Tongue (tissue), 2 donors: ENCODE results near the gene UBAC1. TPM values are rescaled to one million over a fixed set of nuclear protein-coding genes. Genes with fewer than 3 reads are reported as not detected.

Experiments
- DNase-seq: peaks from one replicate; pipeline ENCODE4 v3.0.0-alpha.2; 2015
- total RNA-seq: library from RNA; depleted of rRNA; stranded (reverse); fragments of >200 nt; gene quantifications from one replicate; pipeline ENCODE4 v1.2.3, GENCODE V29; 2014

Gene UBAC1
- total RNA-seq, result 111 TPM

GRCh38 chr9:135961277-135961715 lies at the start of gene UBAC1:
Gene UBAC1, minus strand, starts transcription at chr9:135961373. Its CDS starts 211 bp downstream, at chr9:135961162.
- peak; percentile 98 for DNase-seq

DNA sequence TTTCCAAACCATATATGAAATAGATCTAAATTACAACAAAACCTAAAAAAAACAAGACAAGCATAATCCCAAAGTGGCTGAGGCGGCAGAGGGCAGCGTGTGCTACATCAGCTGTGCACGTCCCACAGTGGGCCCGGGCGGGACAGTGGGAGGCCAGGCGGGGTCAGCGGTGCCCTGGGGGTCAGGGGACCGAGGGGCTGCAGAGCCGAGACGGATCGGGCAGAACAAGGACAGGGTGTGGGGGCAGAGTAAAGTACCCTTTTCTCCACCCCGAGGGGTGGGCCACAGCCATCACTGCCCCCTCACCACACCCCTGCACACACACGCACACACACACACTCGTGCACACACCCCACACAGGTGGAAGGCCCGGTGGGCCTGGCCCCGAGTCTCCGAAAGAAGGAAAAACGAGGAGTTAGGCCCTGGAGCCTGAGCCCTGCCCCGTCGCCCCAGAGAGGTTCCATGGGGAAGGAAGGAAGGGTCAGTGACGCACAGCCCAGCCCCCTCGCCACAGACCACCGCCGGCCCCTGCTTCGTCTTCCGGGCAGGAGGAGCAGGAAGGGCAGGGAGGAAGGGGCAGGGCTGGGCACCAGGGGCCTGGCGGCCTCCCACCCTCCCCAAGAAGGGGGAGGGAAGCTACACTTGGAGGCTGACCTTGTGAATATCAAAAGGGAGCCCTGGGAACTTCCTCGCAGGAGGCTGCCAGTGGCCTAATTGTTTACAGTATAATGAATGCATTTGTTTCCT lies 49.6 kb upstream of the UBAC1 start:
- DNase-seq, result no peak

- DNase-seq, result no peak
These were observed 49.0 kb upstream of the UBAC1 start for GRCh38 chr9:136010176-136010575.

DNA sequence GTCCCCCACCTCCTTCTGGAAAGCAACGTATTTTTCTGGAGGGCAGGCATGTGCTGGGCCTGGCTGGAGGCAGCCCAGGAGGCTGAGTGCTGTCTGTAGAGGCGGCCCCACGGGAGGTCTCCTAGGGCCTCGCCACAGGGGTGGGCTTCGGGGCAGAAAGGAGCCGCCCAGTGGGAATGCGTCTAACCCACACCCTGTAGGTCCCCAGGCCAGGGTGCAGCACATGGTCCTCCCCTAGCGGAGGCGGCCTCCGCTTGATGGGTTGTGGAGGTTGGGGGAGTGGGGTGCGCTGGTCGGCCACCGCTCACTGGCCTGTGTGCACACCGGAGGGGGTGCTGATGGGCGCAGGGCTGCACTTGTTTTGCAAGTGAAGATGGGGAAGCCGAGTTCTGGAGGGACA lies 48.3 kb upstream of the UBAC1 start:
- no peak for DNase-seq

DNA sequence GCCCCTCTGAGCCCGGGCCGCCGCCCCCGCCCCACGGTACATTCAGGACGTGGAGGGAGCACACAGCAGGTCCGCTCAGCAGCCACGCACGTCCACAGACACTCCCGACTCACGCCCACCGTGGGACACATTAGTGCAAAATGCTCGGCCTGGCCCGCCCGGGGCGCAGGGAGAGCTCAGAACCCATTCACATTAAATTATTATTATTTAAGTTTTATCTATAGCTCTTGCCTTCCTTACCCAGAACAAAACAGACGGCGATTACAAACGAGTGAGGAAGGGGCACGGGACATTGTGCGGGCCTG lies 47.5 kb upstream of the UBAC1 start:
- no peak for DNase-seq

DNA sequence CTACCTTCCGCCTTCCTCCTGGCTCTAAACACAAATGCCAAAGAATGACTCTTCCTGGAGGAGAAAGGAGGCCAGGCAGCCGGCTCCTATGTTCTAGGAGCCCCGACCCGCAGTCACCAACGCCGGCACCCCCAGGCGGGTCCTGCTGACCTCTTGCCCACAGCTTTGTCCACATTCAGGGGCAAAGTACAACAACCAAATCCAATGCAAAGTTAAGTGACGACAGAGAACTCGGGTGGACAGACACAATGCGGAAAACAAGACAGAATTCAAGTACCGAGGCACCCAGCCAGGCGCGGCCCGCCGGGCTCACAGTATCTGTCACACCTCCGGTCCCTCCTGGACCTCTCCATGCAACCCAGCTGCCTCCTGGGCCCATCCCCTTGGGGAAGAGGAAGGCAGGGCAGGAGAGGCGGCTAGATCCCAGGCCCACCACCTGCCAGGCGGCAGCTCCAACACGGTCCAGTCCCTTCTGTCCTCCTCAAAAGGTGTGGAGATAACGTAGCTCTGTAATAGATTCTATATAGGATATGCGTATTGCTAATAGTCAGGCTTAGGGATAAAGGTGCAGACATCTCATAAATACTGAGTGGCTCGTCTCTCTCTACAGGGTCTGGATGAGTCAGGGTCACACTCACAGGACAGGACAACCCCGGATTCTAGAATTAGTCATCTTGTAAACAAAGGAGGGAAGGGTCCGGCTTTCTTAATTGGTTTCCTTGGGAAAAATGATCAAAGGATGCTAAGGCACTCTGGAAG lies 46.9 kb upstream of the UBAC1 start:
- no peak for DNase-seq

GRCh38 chr9:136007276-136007933 lies 46.2 kb upstream of the UBAC1 start:
- DNase-seq, result no peak

GRCh38 chr9:136006169-136006568 lies 45.0 kb upstream of the UBAC1 start:
- no peak for DNase-seq

DNA sequence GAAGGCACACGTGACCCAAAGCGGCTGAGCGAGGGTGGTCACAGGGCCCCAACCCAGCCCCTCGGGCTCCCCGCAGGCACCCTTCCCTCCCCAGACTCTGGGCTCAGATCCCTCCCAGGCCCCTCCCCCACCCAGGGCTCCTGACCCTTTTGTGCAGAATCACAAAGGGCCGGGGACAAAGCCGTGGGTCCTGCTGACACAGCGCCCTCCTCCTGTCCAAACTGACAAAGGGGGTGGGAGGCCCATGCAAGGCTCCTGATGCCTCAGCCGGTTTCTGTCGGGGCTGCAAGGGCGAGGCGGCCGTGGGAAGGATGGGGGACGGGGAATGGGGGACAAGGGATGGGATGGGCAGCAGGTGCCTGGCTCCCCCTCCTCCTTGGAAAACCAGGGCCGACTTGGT lies 43.5 kb upstream of the UBAC1 start:
- DNase-seq, result no peak

DNA sequence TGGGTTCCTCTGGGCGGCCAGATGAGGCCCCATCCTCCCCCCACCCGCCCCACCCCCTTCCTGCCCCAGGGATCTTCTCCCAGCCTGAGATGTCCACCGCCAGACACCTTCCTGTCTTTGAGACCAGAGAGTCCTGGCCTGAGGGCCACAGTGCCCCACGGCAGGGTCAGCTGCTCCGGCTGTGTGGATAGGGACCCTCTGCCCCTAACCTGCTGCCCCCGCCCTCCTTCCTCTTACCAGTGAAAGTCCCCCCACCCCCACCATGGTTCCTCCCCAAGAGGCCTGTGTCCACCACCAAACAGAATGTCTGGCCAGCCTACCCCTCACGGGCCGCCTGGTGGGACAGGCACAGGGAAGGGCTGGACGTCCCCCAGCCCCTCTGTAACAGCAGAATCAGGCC lies 43.0 kb upstream of the UBAC1 start:
- DNase-seq, result no peak

GRCh38 chr9:136003411-136004218 lies 42.4 kb upstream of the UBAC1 start:
- DNase-seq, result peak; percentile 56

GRCh38 chr9:136002881-136003280 lies 41.7 kb upstream of the UBAC1 start:
- peak; percentile 80 for DNase-seq

DNA sequence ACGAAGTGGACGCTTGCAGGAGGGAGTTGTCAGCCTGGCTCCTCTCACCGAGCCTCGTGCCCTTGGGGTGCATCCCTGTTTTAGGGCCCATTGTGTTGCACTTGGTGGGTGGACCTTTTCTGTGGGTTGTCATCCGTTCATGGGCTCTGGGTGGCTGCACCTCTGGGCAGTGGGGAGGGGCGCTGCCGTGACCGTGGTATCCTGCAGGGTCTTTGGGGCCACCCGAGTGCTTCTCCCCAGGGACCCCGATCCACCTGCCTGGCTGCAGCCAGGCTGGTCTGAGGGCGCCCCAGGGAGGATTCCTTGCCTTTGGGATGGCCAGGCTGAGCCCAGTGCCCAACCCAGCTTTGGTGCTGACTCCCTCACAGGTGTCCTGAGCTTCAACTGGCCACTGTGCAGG lies 41.0 kb upstream of the UBAC1 start:
- DNase-seq, result no peak

GRCh38 chr9:136001231-136001630 lies 40.1 kb upstream of the UBAC1 start:
- DNase-seq, result peak; percentile 68

DNA sequence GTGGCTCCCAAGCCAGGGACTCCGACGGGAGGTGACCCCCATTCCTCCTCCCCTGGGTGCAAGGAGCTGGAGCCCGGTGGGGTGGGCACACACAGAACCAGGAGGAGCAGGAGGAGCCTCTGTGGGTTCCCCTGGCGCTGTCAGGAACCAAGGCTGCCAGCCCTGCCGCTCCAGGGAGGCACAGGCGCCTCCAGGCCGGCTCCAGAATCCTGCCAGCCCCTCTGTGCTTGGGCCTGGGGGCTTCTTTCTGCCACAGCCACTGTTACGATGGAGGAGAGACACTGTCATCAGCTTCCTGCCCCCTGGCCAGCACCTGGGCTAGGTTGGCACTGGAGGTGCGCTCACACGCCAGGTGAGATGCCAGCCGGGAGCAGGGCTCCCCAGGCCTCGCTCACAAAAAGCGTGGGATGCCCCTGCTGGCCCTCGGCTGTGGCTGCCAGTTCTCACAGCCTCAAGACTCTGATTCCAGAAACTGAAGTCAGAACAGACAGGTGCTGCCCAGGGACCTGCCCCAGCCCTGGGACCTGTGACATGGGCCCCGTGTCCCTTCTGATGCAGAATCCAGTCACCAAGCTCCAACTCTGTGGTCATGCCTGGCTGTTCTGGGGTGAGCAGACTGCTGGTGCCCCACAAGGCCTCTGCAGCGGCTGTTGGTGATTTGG lies 37.4 kb upstream of the UBAC1 start:
- no peak for DNase-seq

GRCh38 chr9:135998016-135998380 lies 36.8 kb upstream of the UBAC1 start:
- no peak for DNase-seq

DNA sequence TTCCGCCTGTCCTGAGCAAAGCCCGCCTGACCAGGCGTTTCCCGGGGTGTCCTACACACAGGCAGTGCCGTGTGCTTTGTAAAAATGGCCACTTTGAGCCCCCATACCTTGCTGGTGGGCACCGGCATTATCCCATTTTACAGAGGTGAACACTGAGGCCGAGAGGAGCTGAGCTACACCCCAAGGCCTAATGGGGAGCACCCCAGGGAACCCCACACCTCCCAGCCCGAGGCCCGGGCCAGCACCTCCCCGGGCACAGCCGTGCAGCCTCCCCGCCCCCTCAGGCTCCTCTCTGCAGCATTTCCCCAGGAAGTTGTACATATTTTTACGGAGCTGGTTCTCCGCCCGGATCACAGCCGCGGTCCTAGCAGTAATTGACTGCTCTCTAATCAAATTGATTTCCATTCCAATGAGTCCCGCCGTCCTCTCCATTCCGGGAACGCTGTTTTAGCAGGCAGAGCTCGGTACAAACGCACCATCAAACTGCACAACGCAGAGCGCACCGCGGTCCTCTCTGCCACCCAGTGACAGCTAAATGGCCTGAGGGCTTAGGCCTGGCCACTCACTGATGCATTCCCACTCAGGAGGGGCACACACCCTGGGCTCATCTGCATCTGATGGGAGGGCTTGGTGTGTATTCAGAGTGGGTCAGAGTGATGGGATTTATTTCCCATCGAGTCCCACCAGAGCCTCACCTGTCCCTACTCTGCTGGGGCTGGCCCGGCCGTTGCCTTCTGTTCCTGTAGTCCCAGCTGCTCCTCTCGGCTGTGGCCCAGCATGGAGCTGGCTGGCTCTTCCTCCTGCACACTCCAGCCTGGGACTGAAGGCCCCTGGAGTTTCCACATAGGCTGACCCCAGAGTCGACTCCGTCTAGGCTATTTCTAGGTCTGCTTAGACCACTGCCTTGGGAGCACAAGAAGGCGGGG lies 36.2 kb upstream of the UBAC1 start:
- DNase-seq, result no peak

GRCh38 chr9:135995816-135996215 lies 34.6 kb upstream of the UBAC1 start:
- DNase-seq, result no peak

DNA sequence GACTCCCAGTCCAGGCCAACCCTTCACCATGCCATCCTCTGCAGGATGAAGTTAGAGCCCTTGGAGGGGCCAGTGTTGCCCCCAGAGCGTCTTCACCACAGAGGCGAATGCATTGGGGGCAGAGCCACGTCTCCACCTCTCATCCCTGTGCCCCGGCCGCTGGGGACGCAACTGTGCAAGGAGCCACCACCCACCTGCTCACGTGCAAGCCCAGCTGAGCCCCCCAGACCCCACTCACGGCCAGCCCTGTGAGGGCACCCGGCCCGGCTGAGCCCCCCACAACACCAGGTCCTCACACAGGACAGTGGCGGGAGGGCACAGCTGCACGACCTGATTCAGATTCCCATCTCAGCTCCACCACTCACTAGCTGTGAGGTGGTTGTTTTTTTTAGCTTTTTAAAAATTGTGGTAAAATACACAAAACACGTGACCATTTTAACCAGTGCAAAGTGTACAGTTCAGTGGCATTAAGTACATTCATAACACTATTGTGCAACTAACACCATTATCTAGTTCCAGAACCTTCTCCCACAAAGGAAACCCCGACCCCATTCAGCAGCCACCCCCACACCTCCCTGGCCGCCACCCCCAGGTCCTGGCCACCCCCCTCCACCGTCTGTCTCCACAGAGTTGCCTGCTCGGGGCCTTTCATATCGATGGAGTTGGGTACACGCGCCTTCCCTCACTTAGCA lies 33.5 kb upstream of the UBAC1 start:
- DNase-seq, result no peak

- DNase-seq, result no peak
These were observed 32.8 kb upstream of the UBAC1 start for GRCh38 chr9:135993765-135994500.
